ENCODE measurements around the gene TTF1.

GRCh38 chr9:132365986-132366385 lies 40.7 kb downstream of the TTF1 start:
- no peak for TF ChIP-seq CTCF (IDR thresholded peaks at IDR 0.05; ENCODE audit: low read depth, low read length)
- TF ChIP-seq POLR2A (IDR thresholded peaks at IDR 0.05; ENCODE audit: extremely low read depth, insufficient read length), result no peak
- no peak for TF ChIP-seq MYC (IDR thresholded peaks at IDR 0.05; ENCODE audit: low read depth, low read length)
- no peak for TF ChIP-seq MAX (IDR thresholded peaks at IDR 0.05; ENCODE audit: low read depth, low read length)
